NOMO-1 treated with dmso at 0.1 percent for 144 hours (cell line): ENCODE data around the gene SAMD4A.

Experiments
- DNase-seq: peaks from one replicate; lab custom pipeline; 2025; ENCODE audit not compliant: unreplicated experiment; lab: John Stamatoyannopoulos, UW

The SAMD4A gene

DNA sequence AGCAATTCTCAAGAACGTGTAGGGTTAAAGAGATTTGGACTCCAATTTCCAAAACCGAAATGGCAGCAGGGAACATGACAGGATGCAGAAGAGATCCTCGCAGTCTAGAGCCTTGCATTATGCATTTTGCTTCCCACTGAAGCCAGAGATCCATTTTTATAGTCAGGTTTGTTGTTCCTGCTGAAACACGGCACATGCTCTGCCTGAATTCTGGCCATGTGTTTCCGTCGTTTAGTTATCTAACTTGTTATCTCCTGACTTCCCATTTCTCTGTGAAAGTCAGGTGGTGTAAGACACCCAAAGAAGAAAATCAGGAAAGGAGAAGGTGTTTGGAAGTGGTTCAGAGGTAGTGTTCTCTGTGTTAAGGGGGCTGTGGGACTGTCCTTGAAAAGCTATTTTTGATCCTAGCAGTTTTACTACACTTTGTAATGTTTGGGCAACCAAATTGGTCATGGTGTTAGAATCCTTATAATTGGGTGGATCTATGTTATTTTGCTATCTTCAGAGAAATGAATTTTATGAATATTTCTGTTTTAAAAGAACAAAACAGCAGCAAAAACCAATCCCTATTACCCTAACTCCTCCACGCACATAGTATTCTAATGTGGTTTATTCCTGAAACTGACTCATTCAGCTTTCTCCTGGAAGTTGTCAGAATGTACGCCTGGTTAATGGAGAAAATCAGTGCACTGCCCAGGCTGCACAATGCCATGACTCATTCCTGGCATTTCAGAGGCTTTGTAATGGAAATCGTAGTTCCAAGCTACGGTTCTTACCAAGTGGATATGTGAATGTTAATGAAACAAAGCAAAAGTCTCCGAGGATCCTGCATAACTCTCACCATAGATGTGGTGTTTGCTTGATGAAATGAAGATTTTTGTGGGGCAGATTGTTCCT, 110.1 kb downstream of the SAMD4A start:
- no peak for DNase-seq

DNA sequence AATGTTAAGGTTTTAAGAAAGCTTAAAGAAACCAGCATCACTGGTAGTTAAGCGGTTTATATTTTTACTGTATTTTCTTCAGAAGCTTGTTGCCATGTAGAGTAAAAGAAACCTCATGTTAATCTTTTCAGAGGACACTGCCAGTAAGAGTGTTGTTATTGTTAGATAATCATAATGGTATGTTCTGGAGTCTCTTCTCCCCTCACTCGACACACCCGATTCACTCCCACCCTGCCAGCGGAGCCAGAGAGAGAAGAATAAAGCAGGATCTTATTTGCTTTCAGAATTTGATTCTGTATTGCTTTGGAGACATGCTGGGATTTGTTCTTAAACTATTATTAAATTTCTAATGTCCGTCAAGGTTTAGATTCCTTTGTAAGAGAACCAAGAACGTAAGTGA, 113.7 kb downstream of the SAMD4A start:
- DNase-seq: no peak

DNA sequence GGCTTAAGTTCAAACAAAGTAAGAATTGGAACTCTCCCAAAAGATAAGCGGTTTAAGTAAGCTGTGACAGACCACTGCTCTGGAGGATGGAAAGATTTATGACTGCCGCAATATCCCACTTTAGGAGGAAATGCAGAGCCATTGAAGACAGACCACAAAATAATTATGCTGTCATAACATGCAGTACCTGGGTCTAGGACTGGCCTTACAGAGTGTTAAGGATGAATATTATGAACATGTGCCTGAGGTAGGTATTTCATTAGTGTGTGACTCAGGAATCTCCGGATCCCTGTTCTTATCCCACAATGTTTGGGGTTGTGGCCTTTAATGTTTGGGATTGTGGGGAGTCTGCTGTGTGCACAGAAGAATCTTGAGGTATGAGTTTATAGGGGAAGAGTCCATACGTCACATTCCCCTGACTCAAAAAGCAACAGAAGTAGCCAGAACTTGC, 114.9 kb downstream of the SAMD4A start:
- DNase-seq: no peak

- DNase-seq: no peak
Observed at GRCh38 chr14:54682578-54682977, 115.7 kb downstream of the SAMD4A start.

DNA sequence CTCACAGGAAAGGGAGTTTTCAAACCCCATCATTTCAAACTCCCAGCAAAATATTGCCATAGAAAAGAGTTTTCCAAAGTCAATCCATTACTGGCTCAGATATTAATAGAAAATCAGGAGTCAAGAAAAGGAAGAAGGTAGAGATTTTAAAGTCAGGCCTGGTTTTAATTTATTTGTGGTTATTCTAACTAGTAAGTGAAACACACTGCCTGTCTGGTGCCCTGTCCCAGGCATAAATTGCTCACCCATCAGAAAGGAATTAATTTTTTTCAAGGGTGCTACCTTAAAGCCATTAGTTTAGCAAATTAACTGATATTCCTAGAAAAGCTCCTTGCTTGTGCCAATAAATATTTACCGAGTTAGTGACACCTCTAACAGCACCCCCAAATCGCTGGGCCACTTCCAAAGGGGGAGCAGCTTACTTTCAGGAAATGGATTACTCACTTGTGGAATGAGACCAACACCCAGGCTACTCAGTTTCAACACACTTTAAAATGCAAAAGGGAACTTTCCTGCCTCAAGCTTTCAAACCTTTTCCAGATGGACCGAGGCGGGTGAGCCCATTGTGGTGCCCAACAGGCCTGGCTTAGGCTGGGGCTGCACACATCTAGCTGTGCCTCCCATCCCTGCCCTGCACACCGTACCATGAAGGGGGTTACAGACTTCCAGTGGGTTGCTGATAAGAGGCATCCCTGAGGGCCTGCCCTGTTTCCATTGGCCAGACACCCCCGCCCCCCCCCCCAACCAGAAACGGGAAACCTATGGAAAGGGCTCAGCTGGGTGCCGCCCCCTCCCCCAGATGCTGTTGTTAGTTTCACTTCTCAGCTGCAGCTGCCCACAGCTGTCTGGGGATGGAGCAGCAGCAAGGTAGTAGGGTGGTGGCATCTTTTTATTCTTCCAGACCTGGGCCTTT, 117.2 kb downstream of the SAMD4A start:
- DNase-seq: no peak

DNA sequence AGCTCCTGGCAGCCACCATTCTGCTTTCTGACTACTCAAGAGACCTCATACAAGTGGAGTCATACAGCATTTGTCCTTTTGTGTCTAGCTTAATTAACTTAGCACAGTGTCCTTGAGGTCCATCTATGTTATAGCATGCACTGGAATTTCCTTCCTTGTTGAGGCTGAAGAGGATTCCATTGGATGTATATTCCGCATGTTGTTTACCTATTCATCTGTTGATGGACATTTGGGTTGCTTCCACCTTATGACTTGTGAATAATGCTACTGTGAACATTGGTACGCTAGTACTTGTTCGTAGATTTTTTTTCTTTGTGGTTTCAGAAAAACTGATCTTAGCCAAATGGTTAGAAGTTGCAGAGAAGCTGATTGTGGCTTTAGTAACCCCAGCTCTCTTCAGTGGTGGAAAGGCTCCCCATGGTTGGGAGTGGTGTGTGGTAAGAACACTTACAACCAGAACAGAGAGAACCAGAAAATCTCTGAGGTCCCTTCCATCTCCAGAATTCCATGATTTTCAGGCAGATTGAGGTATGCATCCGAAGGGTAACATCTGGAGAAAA, 118.4 kb downstream of the SAMD4A start:
- no peak for DNase-seq

DNA sequence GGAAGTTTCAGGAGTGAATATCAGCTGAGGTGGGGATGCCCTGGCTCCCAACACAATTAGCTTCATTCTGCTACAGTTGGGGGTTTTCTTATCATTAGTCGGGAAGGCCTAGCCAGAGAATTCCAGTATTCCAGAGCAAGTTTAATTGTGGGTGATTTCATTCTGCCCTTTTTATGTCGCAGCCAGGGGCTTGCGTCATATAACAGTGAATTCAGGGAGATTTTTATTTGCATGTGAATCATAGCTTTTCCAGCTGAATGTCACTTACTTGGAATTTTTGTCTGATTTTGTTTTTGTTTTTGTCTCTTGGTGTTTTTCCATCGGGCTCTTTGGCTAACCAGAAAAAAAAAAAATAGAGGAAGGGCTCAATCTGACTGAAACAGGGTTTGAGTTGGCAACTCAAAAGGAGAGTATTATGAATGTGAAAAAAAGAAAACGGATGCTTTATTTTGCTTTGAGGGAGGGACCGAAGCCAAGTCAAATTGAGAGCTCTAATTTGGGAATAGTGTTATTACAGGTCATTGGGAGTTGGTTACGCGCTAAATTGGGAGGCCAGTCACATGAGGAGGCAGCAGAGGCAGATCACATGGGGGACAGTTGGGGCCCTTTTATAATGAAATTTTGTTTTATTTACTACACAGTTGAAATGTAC, 119.4 kb downstream of the SAMD4A start:
- DNase-seq: no peak

DNA sequence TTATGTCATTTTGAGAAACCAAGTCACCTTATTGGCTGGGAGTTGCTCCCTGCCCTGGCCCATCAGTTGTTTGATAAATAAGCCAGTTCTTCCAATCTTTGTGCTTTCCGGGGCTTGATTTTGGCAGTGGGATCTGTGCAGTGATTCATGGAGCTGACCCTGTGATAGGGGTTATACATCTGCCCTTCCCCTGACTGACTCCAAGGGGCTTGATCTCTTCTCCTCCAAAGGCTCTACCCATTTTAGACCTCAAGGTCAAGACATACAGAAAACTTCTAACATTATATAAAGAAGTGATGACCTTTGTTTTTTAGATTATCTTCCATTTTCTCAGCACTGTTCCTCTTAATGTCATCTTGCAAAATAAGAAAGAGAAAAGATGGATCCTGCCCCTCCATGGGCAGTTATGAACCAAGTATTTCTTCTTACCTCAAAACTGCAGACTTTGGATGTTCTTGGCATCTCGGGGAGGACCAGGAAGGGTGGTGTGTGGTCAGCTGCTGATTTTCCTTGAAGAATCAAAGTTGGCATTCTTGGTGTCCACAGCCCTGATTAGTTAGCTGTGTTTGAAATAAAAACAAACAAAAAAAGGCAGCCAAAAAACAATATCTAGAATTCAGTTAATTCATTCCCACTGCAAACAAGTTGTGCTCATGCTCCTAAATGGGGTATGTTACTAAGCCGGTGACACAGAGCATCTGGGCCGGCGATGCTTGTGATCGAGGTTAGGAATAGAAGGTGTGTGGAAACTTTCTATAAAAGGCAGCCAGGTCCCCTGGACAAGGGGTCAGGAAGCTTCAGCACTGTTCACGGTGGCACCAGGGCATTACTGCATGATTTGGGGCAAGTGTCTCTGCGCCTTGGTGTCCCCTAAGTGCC, 120.2 kb downstream of the SAMD4A start:
- DNase-seq: no peak

GRCh38 chr14:54687750-54688119, 120.8 kb downstream of the SAMD4A start:
- no peak for DNase-seq

DNA sequence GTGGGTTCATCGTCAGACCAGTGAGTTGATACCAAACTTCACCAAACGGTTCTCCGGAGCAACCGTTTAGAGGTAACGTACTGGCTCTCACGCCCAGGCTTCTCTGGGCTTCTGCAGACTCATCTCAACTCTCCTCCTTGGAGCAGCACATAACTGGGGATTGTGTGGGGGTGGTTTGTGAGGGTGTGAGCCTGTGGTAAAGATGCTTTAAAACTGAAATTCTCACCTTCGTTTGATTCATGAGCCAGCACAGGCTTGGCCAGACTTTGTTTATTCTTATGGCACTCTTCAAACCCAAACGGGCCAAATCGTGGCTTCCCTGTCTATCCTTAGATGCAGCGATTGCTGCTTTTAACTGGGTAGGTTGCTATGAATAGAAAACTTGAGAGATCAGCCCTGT, 121.3 kb downstream of the SAMD4A start:
- DNase-seq: no peak

DNA sequence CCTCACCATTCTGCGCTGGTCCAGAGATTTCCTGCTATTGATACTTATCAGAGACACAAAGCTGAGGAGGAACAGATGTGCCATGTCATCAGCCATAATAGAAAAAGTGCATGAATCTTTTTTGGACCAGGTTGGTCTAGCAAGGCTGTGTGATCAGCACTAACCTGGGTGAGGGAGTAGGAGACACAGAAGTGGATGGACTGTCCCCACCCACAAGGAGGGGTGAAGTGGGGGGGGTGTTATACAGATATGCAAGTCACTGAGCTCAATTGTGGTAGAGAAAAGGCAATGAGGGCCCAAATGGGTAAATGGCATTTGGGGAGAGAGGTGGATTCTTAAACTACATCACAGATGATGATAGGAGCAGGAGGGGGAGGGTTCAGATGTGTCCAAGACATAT, 123.0 kb downstream of the SAMD4A start:
- no peak for DNase-seq

DNA sequence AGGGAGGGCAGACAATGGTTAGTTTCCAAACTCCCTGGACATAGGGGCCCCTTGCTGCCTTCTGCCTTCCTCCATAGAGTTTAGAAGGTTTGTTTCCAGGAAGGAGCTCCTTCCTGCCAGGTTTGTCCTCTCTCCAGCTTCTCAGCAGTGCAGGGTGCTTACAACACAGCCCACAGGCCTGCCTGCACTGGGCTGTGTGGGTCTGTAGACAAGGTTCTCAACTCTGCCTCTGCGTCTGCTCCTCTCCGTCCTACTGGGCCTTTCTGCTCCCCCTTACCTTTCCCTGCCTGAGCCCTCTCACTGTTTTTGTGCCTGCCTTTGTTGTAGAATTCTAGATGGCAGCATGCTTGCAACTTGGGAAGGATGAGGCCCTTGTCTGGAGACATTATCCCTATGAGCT, 124.0 kb downstream of the SAMD4A start:
- DNase-seq: no peak

GRCh38 chr14:54691525-54692283, 124.8 kb downstream of the SAMD4A start:
- no peak for DNase-seq

DNA sequence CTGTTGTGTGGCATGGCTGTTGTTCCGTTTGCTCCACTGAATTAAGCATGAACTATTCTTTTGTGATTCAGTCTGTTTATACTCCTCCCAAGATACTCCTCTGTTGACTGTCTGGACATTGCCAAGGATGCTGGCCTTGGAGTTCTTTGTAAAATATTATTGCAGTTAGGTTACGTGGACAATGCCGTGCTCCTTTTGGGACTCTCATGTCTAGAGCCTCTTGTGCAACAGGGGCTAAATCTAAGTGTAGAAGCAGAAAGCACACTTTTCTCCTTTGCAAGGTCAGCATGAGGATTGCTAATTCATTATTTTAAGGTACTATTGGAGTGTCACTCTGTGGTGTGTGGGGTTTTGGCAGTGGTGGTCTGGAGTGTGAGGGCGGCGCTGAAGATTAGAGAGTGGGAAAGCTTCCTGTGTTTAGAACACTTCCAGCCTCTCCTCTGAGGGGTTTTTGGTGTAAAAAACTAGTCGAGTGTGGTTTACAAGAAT, 125.4 kb downstream of the SAMD4A start:
- no peak for DNase-seq

DNA sequence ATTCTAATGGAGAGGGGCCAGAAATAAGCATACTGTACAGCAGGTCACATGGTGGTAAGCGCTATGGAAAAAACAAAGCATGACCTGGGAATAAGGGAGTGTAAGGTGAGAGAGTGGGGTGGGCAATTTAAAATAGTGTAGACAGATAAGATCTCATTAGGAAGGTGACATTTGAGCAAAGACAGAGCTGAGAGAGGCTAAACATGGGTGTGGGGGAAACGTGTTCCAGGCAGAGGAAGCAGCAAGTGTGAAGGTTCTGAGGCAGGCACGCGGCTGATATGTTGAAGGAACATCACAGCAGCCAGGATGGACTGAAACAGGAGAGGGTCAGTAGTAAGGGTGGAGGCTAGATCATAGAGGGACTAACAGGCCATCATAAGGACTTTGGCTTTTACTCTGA, 126.8 kb downstream of the SAMD4A start:
- DNase-seq: no peak

DNA sequence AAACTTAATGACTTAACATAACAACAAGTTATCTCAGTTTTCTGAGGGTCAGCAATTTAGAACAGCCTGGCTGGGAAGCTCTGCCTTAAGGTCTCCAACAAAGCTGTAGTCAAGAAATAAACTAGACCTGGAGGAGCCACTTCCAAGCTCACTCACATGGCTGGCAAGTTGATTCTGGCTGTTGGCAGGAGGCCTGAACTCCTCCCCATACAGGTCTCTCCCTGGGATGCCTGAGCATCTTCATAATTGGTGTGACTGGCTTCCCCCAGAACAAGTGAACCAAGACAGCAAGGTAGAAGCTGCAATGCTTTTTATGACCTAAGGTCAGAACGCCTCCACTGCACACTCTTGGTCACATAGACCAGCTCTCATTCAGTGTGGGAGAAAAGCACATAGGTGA, 128.3 kb downstream of the SAMD4A start:
- DNase-seq: no peak

DNA sequence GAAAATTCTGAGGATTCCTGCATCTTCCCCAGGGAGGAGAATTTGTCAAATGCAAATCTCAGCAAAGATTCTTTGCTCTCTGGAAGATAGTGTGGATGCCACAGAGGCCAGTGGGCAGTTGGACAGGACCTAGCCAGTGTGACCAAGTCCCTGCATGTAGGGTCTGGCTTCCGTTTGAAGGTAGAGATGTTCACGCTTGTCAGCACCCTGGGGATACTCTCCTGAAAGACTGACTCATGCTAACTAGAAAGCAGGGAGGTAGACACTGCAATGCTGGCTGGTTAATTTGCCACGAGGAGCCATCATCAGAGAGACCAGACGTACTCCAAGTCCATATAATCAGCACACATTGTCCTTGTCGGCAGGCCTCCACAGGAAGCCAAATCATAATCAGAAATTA, 130.1 kb downstream of the SAMD4A start:
- no peak for DNase-seq

GRCh38 chr14:54697803-54698202, 130.9 kb downstream of the SAMD4A start:
- DNase-seq: no peak

GRCh38 chr14:54698501-54698900, 131.6 kb downstream of the SAMD4A start:
- DNase-seq: no peak
